Measurements from ENCODE around the gene PARP11. TPM values are rescaled to one million over a fixed set of nuclear protein-coding genes. Genes with fewer than 3 reads are reported as not detected.

Gene PARP11
- total and polyA plus RNA-seq, 8 donors = 1.4 to 8.2 (median 3.7) TPM

DNA sequence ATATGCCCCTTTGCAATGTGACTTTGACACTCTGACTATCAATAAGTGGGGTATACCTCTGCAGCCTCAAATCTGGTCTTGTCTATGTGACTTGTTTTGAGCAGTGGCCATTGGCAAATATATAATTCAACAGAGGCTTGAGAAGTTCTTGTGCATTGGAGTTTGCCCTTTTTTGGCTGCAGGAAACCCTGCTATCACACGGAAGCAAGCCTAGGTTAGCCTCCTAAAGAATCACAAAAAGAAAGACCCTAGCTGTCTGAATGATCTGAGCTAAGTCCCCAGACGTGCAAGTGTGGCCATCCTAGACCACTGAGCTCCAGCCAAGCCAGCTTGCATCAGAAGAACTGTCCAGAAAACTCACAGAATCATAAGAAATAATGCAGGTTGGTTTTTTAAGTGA, 31.8 kb upstream of the PARP11 start:
- DNase-seq = no peak
- Histone ChIP-seq H3K27ac (no peak overlapping the region), H3K36me3 (no peaks in the 10 kb centered on the region), H3K9me3 (no peaks in the 10 kb centered on the region), H3K27me3 (no peaks in the 10 kb centered on the region), H3K4me3 (no peak overlapping the region), H3K4me1 (no peaks in the 10 kb centered on the region)
- no peak for FAIRE-seq
- intact Hi-C loops (cut with DNase I) = no loop called here
- TF ChIP-seq, protein P1, sequence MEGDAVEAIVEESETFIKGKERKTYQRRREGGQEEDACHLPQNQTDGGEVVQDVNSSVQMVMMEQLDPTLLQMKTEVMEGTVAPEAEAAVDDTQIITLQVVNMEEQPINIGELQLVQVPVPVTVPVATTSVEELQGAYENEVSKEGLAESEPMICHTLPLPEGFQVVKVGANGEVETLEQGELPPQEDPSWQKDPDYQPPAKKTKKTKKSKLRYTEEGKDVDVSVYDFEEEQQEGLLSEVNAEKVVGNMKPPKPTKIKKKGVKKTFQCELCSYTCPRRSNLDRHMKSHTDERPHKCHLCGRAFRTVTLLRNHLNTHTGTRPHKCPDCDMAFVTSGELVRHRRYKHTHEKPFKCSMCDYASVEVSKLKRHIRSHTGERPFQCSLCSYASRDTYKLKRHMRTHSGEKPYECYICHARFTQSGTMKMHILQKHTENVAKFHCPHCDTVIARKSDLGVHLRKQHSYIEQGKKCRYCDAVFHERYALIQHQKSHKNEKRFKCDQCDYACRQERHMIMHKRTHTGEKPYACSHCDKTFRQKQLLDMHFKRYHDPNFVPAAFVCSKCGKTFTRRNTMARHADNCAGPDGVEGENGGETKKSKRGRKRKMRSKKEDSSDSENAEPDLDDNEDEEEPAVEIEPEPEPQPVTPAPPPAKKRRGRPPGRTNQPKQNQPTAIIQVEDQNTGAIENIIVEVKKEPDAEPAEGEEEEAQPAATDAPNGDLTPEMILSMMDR (IDR thresholded peaks at IDR 0.05) = no peak
- ATAC-seq = no peak
- WGBS, 2 donors = 50 to 51% methylated on average over 2 of the region's 2 CpGs

DNA sequence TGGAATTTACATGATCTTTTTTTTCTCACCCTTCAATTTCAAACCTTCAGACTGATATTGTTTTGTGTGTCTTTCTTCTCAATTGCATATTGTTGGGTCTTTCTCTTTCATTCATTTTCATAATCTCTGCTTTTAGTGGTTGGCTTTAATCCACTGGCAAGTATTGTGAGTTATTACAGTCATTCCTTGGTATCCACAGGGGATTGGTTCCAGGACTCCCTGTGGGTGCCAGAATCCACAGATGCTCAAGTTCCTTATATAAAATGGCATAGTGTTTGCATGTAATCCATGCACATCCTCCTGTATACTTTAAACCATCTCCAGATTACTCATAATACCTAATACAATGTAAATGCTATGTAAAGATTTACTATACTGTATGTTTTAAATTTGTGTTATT, 29.7 kb upstream of the PARP11 start:
- ATAC-seq (no peak), FAIRE-seq (no peak), DNase-seq (no peak)
- Histone ChIP-seq H3K27me3 (no peaks in the 10 kb centered on the region), H3K36me3 (no peaks in the 10 kb centered on the region), H3K27ac (no peak overlapping the region), H3K4me1 (no peaks in the 10 kb centered on the region), H3K4me3 (no peak overlapping the region), H3K9me3 (no peaks in the 10 kb centered on the region)
- intact Hi-C loops (cut with DNase I) = no loop called here
- TF ChIP-seq, protein P1 (IDR thresholded peaks at IDR 0.05) = no peak

DNA sequence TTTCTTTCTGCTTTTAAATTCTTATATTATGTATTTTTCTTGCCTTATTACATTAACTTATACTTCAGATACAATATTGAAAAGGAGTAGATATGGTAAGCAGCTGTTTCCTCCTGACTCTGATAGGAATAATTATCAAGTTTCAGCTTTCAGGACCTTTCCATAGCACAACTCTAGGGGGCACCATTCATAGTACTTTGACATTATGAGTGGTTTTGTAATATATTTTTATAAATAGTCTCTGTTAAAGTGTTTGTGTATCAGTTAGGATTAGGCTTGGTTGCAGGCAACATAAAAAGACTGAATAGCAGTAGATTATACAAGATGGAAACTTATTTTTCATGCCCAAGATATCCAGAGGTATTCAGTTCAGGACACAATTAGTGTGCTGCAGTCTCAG, 27.9 kb upstream of the PARP11 start:
- Histone ChIP-seq H3K4me3 (no peak overlapping the region), H3K27me3 (no peaks in the 10 kb centered on the region), H3K36me3 (no peaks in the 10 kb centered on the region), H3K9me3 (no peaks in the 10 kb centered on the region), H3K27ac (no peak overlapping the region), H3K4me1 (no peaks in the 10 kb centered on the region)
- no peak for ATAC-seq
- no peak for FAIRE-seq
- TF ChIP-seq, protein P1 (IDR thresholded peaks at IDR 0.05) = no peak
- intact Hi-C loops (cut with DNase I) = no loop called here
- DNase-seq = no peak

DNA sequence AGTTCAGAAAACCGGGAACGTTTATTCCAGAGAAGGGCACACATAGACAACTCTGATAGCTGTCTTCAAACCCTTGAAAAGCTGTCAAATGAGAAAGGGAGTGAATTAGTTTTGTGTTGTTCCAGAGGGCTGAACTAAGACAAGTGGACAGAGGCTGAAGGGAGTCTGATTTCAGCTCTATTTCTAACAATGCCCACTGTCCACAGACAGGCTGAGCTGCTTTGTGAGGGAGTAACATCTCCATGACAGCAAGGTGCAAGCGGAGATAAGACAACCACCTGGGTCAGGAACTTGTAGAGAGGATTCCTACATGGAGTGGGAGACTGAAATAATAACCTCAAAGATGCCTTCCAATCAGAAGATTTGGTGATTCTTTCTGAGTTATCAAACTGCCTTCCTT, 25.6 kb upstream of the PARP11 start:
- FAIRE-seq (no peak), ATAC-seq (no peak), DNase-seq (no peak)
- intact Hi-C loops (cut with DNase I) = no loop called here
- Histone ChIP-seq H3K4me3 (no peak overlapping the region), H3K27me3 (no peaks in the 10 kb centered on the region), H3K27ac (no peak overlapping the region), H3K36me3 (no peaks in the 10 kb centered on the region), H3K4me1 (no peaks in the 10 kb centered on the region), H3K9me3 (no peaks in the 10 kb centered on the region)
- TF ChIP-seq, protein P1 (IDR thresholded peaks at IDR 0.05) = no peak
- 65 to 67% methylated on average over 3 of the region's 3 CpGs for WGBS, 2 donors

DNA sequence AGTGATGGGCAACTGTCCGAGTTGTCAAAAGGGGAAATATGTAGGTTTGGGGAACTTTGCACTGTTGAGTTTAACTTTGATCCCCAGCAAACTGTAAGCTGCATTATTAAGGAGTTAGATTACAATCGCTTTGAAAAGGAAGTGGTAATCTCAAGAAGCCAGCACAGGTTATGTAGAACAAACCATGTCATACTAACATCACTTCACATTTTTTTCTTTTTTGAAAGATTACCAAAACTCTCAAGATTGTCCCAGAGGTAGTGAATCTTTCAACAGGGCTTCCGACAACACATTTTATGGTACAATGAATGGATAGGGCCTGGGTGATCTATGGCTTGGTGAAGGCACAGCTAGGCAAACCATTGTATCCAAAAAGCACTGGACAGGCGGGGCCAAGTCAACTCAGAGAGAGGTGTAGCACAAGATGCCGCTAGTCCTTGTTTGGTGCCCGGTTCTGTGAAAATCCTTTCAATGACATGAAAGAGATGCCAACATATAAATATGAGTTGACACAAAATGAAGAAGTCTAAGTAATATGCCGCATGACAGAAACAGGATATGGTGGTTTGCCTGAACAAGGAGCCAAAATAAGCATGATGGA, 24.3 kb upstream of the PARP11 start:
- WGBS, 2 donors = 84 to 89% methylated on average over 7 of the region's 7 CpGs
- ATAC-seq = peak in 1 of 4 donors; percentile 44
- H3K36me3 ChIP-seq = no peaks in the 10 kb centered on the region

More for the DNA sequence above, 24.3 kb upstream of the PARP11 start:
- peak overlapping the region in 2 of 4 donors; percentile 20 to 32 for H3K27ac ChIP-seq
- TF ChIP-seq, protein P1 (IDR thresholded peaks at IDR 0.05) = no peak
- H3K9me3 ChIP-seq = no peaks in the 10 kb centered on the region
- FAIRE-seq (no peak), DNase-seq (no peak)
- no peak overlapping the region for H3K4me3 ChIP-seq
- no peaks in the 10 kb centered on the region for H3K27me3 ChIP-seq
- intact Hi-C loops (cut with DNase I) = no loop called here
- H3K4me1 ChIP-seq = no peaks in the 10 kb centered on the region

Measured in pancreas (tissue), 10 donors.